T47D (cell line): Measurements from ENCODE around the gene CDK4.

Experiments
- DNase-seq, 2 experiments: peaks; one replicate each; pipeline versions ENCODE4 v3.0.0 to v3.0.0-alpha.2; 2011 to 2012; ENCODE audit warnings: low read depth in 1 of 2, low spot score in 1 of 2
- JUND ChIP-seq: IDR thresholded peaks from 2 replicates; pipeline ENCODE4 v1.6.1; 2012; ENCODE audit warnings: low read depth
- in situ Hi-C: cut with HindIII; loops from 2 replicates; pipeline ENCODE4 v1.10.0; 2016; ENCODE audit warnings: low sequenced_read_pairs, low pct_unique_long_range_greater_than_20kb

Gene CDK4

GRCh38 chr12:57759360-57759980, 7.4 kb upstream of the CDK4 start:
- TF ChIP-seq JUND: no peak
- peak; percentile 76 to 79 for DNase-seq
- in situ Hi-C loops: no loop called here

GRCh38 chr12:57758552-57759359, 6.6 kb upstream of the CDK4 start:
- in situ Hi-C loops: no loop called here
- no peak for DNase-seq
- TF ChIP-seq JUND: no peak

DNA sequence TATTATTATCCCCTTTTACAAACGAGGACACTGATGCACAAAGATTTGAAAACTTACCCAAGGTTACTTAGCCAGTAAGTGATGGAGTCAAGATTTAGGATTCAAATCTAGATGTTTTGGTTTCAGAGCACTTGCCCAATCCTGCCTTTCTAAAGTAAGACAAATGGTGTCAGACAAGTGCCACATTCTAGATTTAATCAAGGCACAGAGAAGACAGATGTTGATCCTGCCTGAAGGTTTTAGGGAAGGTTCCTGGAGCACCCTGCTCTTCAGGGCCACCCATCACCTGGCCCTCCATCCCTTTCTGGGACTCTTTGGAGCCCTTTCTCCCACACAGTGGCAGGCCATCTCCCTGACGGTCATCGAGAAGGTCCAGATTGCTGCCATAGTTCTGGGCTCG, 5.7 kb upstream of the CDK4 start:
- no peak for DNase-seq
- no peak for TF ChIP-seq JUND
- in situ Hi-C loops: no loop called here

DNA sequence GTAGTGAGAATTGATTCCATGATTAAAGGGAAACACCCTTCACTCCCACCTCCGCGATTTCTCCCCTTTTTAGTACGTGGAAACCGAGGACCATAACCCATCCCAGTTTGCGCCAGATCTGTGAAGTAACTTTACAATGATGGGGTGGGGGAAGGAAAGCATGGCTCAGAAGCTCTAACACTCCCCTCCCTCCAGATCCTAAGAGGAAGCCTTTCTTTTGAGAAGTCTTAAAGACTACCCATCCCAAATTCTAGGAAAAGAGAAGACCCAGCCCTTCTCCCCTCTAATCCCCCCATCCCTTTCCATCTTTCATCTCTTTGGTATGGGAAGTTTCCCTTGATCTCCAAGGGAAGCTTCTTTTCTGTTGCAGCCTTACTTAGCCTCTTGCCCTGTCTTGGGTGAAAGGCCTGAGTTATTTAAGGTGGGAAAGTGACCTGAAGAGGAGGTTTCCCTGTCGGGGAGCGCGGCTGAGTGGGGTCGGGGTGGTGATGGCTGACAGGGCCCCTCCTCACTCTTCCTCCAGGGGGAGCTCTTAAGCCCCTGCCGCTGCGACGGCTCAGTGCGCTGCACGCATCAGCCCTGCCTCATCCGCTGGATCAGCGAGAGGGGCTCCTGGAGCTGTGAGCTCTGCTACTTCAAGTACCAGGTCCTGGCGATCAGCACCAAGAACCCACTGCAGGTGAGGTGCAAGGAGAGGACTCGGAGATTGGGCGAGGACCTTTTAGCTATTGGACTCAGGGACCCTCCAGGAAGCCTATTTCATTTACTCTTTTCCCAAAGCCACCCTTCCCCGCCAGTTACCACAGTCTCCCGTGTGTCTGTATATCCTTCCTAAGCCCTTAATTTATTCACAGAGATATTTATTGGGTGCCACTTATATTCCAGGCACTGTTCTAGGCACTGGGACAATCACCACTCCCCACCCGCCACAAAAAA, 4.6 kb upstream of the CDK4 start:
- in situ Hi-C loops: no loop called here
- no peak for TF ChIP-seq JUND
- no peak for DNase-seq

GRCh38 chr12:57755454-57756372, 3.6 kb upstream of the CDK4 start:
- DNase-seq: peak; percentile 50 to 60
- in situ Hi-C loops: no loop called here

GRCh38 chr12:57755194-57755453, 3.0 kb upstream of the CDK4 start:
- TF ChIP-seq JUND: no peak
- in situ Hi-C loops: no loop called here
- no peak for DNase-seq

More at GRCh38 chr12:57755454-57756372, 3.6 kb upstream of the CDK4 start:
- TF ChIP-seq JUND: no peak

- no peak for TF ChIP-seq JUND
- in situ Hi-C loops: no loop called here
- peak; percentile 94 to 98 for DNase-seq
Observed at GRCh38 chr12:57754411-57755193, 2.5 kb upstream of the CDK4 start, which contains the start of gene MARCHF9. Gene MARCHF9, plus strand, starts transcription at chr12:57755103. Its CDS starts 426 bp downstream, at chr12:57755529.

- in situ Hi-C loops: no loop called here
- no peak for DNase-seq
- no peak for TF ChIP-seq JUND
Observed at GRCh38 chr12:57753756-57754337, 1.7 kb upstream of the CDK4 start.

DNA sequence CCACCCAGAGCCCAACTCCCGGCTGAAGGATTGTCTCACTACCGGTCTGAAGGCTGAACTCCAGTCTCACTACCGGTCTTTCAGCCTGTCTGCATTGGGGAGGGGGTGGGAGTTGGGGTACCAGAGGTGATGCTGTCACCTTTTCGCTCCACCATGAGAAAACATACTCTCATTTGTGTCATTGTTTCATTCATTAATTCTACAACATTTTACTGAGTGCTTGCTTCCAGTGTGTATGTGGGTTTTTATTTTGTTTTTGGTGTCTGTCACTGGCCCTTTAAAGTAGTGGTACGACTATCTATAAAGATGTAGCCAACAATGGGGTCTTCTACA, 524 bp upstream of the CDK4 start:
- no peak for TF ChIP-seq JUND
- no peak for DNase-seq
- in situ Hi-C loops: no loop called here

DNA sequence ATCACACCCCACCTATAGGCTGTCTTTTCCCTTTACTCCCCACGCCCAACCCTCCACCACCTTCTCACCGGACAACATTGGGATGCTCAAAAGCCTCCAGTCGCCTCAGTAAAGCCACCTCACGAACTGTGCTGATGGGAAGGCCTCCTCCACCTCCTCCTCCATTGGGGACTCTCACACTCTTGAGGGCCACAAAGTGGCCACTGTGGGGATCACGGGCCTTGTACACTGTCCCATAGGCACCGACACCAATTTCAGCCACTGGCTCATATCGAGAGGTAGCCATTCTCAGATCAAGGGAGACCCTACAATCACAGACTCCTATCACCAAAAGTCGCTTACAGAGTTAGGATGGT, 700 bp downstream of the CDK4 start:
- no peak for DNase-seq
- in situ Hi-C loops: no loop called here
- no peak for TF ChIP-seq JUND

- in situ Hi-C loops: no loop called here
- DNase-seq: no peak
- TF ChIP-seq JUND: no peak
Observed at GRCh38 chr12:57750561-57751431, 1.3 kb downstream of the CDK4 start.
